Neural cell (in vitro differentiated cells): Measurements from ENCODE around the gene PDE11A.
A peak's percentile ranks its signal among the peaks of the same experiment; 100 is the strongest.

Experiments
- CTCF ChIP-seq: fragments of 450-650 bp; IDR thresholded peaks from 2 replicates; pipeline ENCODE4 v1.5.1; 2014; ENCODE audit warnings: antibody characterized with exemption, mild to moderate bottlenecking, moderate library complexity; ENCODE audit not compliant: poor library complexity, severe bottlenecking
- EZH2 ChIP-seq: fragments of 200-600, 300-800 bp; shearing (Covaris generic), sonication (generic); IDR thresholded peaks from 2 replicates; pipeline ENCODE4 v1.6.1; 2014; ENCODE audit warnings: antibody characterized with exemption, low read length, borderline replicate concordance, mild to moderate bottlenecking; ENCODE audit not compliant: insufficient read depth, poor library complexity, severe bottlenecking
- POLR2AphosphoS5 ChIP-seq: IDR thresholded peaks from 2 replicates; pipeline ENCODE4 v1.6.1; 2012
- RAD21 ChIP-seq: fragments of 450-650 bp; conservative IDR thresholded peaks from 2 replicates; pipeline ENCODE4 v1.6.1; 2014; ENCODE audit warnings: antibody characterized with exemption, mild to moderate bottlenecking, moderate library complexity

- TF ChIP-seq CTCF (peak; percentile 60), EZH2 (no peak), POLR2AphosphoS5 (no peak), RAD21 (peak; percentile 51)
Measured at GRCh38 chr2:177772529-177772928, 300.0 kb downstream of the PDE11A start.
